ENCODE data around the gene BRME1. TPM values are rescaled to one million over a fixed set of nuclear protein-coding genes. Genes with fewer than 3 reads are reported as not detected.

BRME1 gene
- total RNA-seq, 1 donor from 2014 or later = 0.68 TPM

- FAIRE-seq = peak; percentile 75
- Histone ChIP-seq H2AFZ (ENCODE audit: low read depth, low read length) (peak overlapping the region; percentile 43), H3K9ac (ENCODE audit: low read length) (peak overlapping the region; percentile 75)
Measured at GRCh38 chr19:13880059-13881043, 25.6 kb downstream of the BRME1 start.

GRCh38 chr19:13877303-13877702, 28.6 kb downstream of the BRME1 start:
- Mint-ChIP-seq H3K9me3 (ENCODE audit: unreplicated experiment) (no peaks in the 10 kb centered on the region), H3K4me3 (ENCODE audit: unreplicated experiment) (no peak overlapping the region), H3K36me3 (ENCODE audit: low read depth, unreplicated experiment) (peaks cover 3% of the 10 kb centered on the region), H3K4me1 (ENCODE audit: low read depth, unreplicated experiment) (peaks cover 16% of the 10 kb centered on the region), H3K27me3 (ENCODE audit: low read depth, unreplicated experiment) (peaks cover 23% of the 10 kb centered on the region), H3K27ac (ENCODE audit: unreplicated experiment) (no peak overlapping the region)
- Histone ChIP-seq H3K9me3 (ENCODE audit: insufficient read depth, low read depth, low read length) (no peaks in the 10 kb centered on the region), H3K4me3 (ENCODE audit: insufficient read depth, low read depth, low read length) (no peak overlapping the region), H3K9ac (ENCODE audit: low read length) (no peak overlapping the region), H2AFZ (ENCODE audit: low read depth, low read length) (no peak overlapping the region), H3K79me2 (ENCODE audit: insufficient read depth, low read length) (no peaks in the 10 kb centered on the region), H3K36me3 (ENCODE audit: insufficient read depth, low read length) (no peaks in the 10 kb centered on the region), H3K4me1 (ENCODE audit: insufficient read depth, low read length) (peaks cover 23% of the 10 kb centered on the region), H3K4me2 (ENCODE audit: low read length) (no peak overlapping the region), H3K27me3 (ENCODE audit: insufficient read depth, low read length) (no peaks in the 10 kb centered on the region), H3K27ac (ENCODE audit: low read depth, low read length) (no peak overlapping the region), H4K20me1 (ENCODE audit: insufficient read depth, low read length) (no peaks in the 10 kb centered on the region)
- no peak for TF ChIP-seq CTCF (IDR thresholded peaks at IDR 0.05; ENCODE audit: insufficient read depth, low read depth, low read length)
- TF ChIP-seq EZH2 (IDR thresholded peaks at IDR 0.05; ENCODE audit: insufficient read depth, low read length) = no peak
- DNase-seq (ENCODE audit: low read depth) (no peak), FAIRE-seq (no peak)

More at GRCh38 chr19:13880059-13881043, 25.6 kb downstream of the BRME1 start:
- Histone ChIP-seq H3K4me2 (ENCODE audit: low read length) (peak overlapping the region; percentile 82), H3K4me1 (ENCODE audit: insufficient read depth, low read length) (peaks cover 24% of the 10 kb centered on the region), H3K79me2 (ENCODE audit: insufficient read depth, low read length) (no peaks in the 10 kb centered on the region), H4K20me1 (ENCODE audit: insufficient read depth, low read length) (no peaks in the 10 kb centered on the region), H3K27ac (ENCODE audit: low read depth, low read length) (peak overlapping the region; percentile 55), H3K36me3 (ENCODE audit: insufficient read depth, low read length) (no peaks in the 10 kb centered on the region), H3K4me3 (ENCODE audit: insufficient read depth, low read depth, low read length) (peak overlapping the region; percentile 19), H3K9me3 (ENCODE audit: insufficient read depth, low read depth, low read length) (no peaks in the 10 kb centered on the region), H3K27me3 (ENCODE audit: insufficient read depth, low read length) (no peaks in the 10 kb centered on the region)
- no peaks in the 10 kb centered on the region for H3K36me3 Mint-ChIP-seq (ENCODE audit: low read depth, unreplicated experiment)
- H3K4me1 Mint-ChIP-seq (ENCODE audit: low read depth, unreplicated experiment) = peaks cover 16% of the 10 kb centered on the region
- no peaks in the 10 kb centered on the region for H3K9me3 Mint-ChIP-seq (ENCODE audit: unreplicated experiment)
- TF ChIP-seq EZH2 (IDR thresholded peaks at IDR 0.05; ENCODE audit: insufficient read depth, low read length) = no peak
- peak; percentile 96 for TF ChIP-seq CTCF (IDR thresholded peaks at IDR 0.05; ENCODE audit: insufficient read depth, low read depth, low read length)
- H3K4me3 Mint-ChIP-seq (ENCODE audit: unreplicated experiment) = no peak overlapping the region
- peaks cover 13% of the 10 kb centered on the region for H3K27me3 Mint-ChIP-seq (ENCODE audit: low read depth, unreplicated experiment)
- peak; percentile 82 for DNase-seq (ENCODE audit: low read depth)
- H3K27ac Mint-ChIP-seq (ENCODE audit: unreplicated experiment) = peak overlapping the region; percentile 80
